GM23338 (cell line): Measurements from ENCODE around the gene RIMKLB. TPM values are rescaled to one million over a fixed set of nuclear protein-coding genes. Genes with fewer than 3 reads are reported as not detected.

Source experiments
- ATAC-seq: fragments of 200-7000 bp; cut with Tn5 transposase; 3 replicates; pipeline ENCODE4 v1.9.1; 2020
- DNase-seq: peaks from one replicate; pipeline ENCODE4 v3.0.0-alpha.2; 2015; ENCODE audit warnings: low spot score
- H2AFZ ChIP-seq: fragments of 200-600 bp; sonication (generic); 2 replicates; pipeline ENCODE4 v1.8.0; 2016; ENCODE audit warnings: antibody characterized with exemption, mild to moderate bottlenecking, moderate library complexity
- H3F3A ChIP-seq: fragments of 200-600 bp; sonication (generic); replicated peaks from 2 replicates; pipeline ENCODE4 v1.8.0; 2017; ENCODE audit warnings: antibody characterized with exemption, mixed run types, low read depth
- H3K27ac ChIP-seq: fragments of 200-600 bp; sonication (generic); 2 replicates; pipeline ENCODE4 v1.6.1; 2016; ENCODE audit warnings: low read depth
- H3K27me3 ChIP-seq: fragments of 200-600 bp; sonication (generic); 2 replicates; pipeline ENCODE4 v1.8.0; 2016; ENCODE audit warnings: mild to moderate bottlenecking, mixed run types, moderate library complexity; ENCODE audit not compliant: insufficient read depth
- H3K36me3 ChIP-seq: fragments of 200-600 bp; sonication (generic); 2 replicates; pipeline ENCODE4 v1.8.0; 2016; ENCODE audit warnings: mild to moderate bottlenecking; ENCODE audit not compliant: insufficient read depth
- H3K4me1 ChIP-seq: fragments of 200-600 bp; sonication (generic); 2 replicates; pipeline ENCODE4 v1.8.0; 2016; ENCODE audit warnings: mild to moderate bottlenecking, moderate library complexity; ENCODE audit not compliant: insufficient read depth
- H3K4me2 ChIP-seq: fragments of 200-600 bp; sonication (generic); 2 replicates; pipeline ENCODE4 v1.7.1; 2017; ENCODE audit warnings: mixed run types
- H3K4me3 ChIP-seq: fragments of 200-600 bp; sonication (generic); 2 replicates; pipeline ENCODE4 v1.6.1; 2016; ENCODE audit warnings: mixed run types
- H3K79me2 ChIP-seq: fragments of 200-600 bp; sonication (generic); replicated peaks from 2 replicates; pipeline ENCODE4 v1.8.0; 2017; ENCODE audit warnings: mild to moderate bottlenecking; ENCODE audit not compliant: insufficient read depth
- H3K9me2 ChIP-seq: fragments of 200-600 bp; sonication (generic); 2 replicates; pipeline ENCODE4 v1.8.0; 2017; ENCODE audit not compliant: insufficient read depth
- H4K20me1 ChIP-seq: fragments of 200-600 bp; sonication (generic); replicated peaks from 2 replicates; pipeline ENCODE4 v1.8.0; 2017; ENCODE audit warnings: mild to moderate bottlenecking; ENCODE audit not compliant: insufficient read depth
- H3K27ac Mint-ChIP-seq: 2 replicates; pipeline ENCODE4 v1.8.0; 2020; ENCODE audit warnings: inconsistent platforms, mild to moderate bottlenecking, moderate library complexity, mixed read lengths
- H3K27me3 Mint-ChIP-seq: 3 replicates; pipeline ENCODE4 v1.8.0; 2022; ENCODE audit warnings: low read depth, mild to moderate bottlenecking, moderate library complexity, mixed read lengths, inconsistent platforms; ENCODE audit not compliant: insufficient read depth, poor library complexity
- H3K36me3 Mint-ChIP-seq: 3 replicates; pipeline ENCODE4 v1.8.0; 2021; ENCODE audit warnings: low read depth, mild to moderate bottlenecking, inconsistent platforms, moderate library complexity, mixed read lengths
- H3K4me1 Mint-ChIP-seq: 3 replicates; pipeline ENCODE4 v1.8.0; 2020; ENCODE audit warnings: mild to moderate bottlenecking, inconsistent platforms, mixed read lengths
- H3K4me3 Mint-ChIP-seq: 3 replicates; pipeline ENCODE4 v1.8.0; 2021; ENCODE audit warnings: moderate library complexity, mild to moderate bottlenecking, inconsistent platforms, mixed read lengths
- H3K9me3 Mint-ChIP-seq: 3 replicates; pipeline ENCODE4 v1.8.0; 2020; ENCODE audit warnings: moderate library complexity, mild to moderate bottlenecking, inconsistent platforms, mixed read lengths
- CREB1 ChIP-seq: fragments of 250-450 bp; sonication (Bioruptor Pico); IDR thresholded peaks from 2 replicates; pipeline ENCODE4 v1.5.0; 2020; ENCODE audit warnings: low read depth, mild to moderate bottlenecking, moderate library complexity
- ETS1 ChIP-seq: IDR thresholded peaks from 2 replicates; pipeline ENCODE4 v1.6.1; 2016; ENCODE audit warnings: antibody characterized with exemption
- EZH2 ChIP-seq: fragments of 200-600 bp; sonication (generic); IDR thresholded peaks from one replicate; pipeline ENCODE4 v1.8.0; 2017; ENCODE audit warnings: antibody characterized with exemption, mild to moderate bottlenecking, low read depth; ENCODE audit not compliant: unreplicated experiment
- NANOG ChIP-seq: IDR thresholded peaks from 2 replicates; pipeline ENCODE4 v1.6.1; 2016; ENCODE audit warnings: antibody characterized with exemption, borderline replicate concordance
- STAT1 ChIP-seq: IDR thresholded peaks from one replicate; pipeline ENCODE4 v1.6.1; 2016; ENCODE audit warnings: antibody characterized with exemption; ENCODE audit not compliant: unreplicated experiment
- ZNF114 ChIP-seq: fragments of 250-450 bp; sonication (Bioruptor Pico); IDR thresholded peaks from 2 replicates; pipeline ENCODE4 v1.5.0; 2020; ENCODE audit warnings: mild to moderate bottlenecking, moderate library complexity
- ZNF331 ChIP-seq: fragments of 250-450 bp; sonication (Bioruptor Pico); IDR thresholded peaks from 2 replicates; pipeline ENCODE4 v1.5.0; 2020; ENCODE audit warnings: low read depth, mild to moderate bottlenecking, moderate library complexity
- polyA plus RNA-seq: library from polyadenylated mRNA; unstranded; fragments of >200 nt; fragmentation: Nextera tagmentation; extraction: Ambion mirVana; gene quantifications from 2 replicates; pipeline ENCODE4 v1.2.1, GENCODE V29; 2016
- total RNA-seq: library from RNA; depleted of rRNA; stranded (reverse); fragments of >200 nt; shearing (Covaris generic); gene quantifications from 2 replicates; pipeline ENCODE4 v1.2.3, GENCODE V29; 2014
- TF ChIP-seq, protein P1 (sequence below), 2 experiments: fragments of 200-600 bp in 1 of 2; sonication (generic) in 1 of 2; conservative IDR thresholded peaks; 2 replicates each; pipeline versions ENCODE4 v1.5.1 to v1.6.1; 2016 to 2017; ENCODE audit warnings: antibody characterized with exemption in 2 of 2, low read depth in 2 of 2, mild to moderate bottlenecking in 2 of 2, moderate library complexity in 1 of 2

The RIMKLB gene
- total and polyA plus RNA-seq, 2 experiments from 2014 or later: 87.0 to 104 TPM

GRCh38 chr12:8687846-8688601 lies 9.8 kb upstream of the RIMKLB start (continued):
- TF ChIP-seq, protein P1, sequence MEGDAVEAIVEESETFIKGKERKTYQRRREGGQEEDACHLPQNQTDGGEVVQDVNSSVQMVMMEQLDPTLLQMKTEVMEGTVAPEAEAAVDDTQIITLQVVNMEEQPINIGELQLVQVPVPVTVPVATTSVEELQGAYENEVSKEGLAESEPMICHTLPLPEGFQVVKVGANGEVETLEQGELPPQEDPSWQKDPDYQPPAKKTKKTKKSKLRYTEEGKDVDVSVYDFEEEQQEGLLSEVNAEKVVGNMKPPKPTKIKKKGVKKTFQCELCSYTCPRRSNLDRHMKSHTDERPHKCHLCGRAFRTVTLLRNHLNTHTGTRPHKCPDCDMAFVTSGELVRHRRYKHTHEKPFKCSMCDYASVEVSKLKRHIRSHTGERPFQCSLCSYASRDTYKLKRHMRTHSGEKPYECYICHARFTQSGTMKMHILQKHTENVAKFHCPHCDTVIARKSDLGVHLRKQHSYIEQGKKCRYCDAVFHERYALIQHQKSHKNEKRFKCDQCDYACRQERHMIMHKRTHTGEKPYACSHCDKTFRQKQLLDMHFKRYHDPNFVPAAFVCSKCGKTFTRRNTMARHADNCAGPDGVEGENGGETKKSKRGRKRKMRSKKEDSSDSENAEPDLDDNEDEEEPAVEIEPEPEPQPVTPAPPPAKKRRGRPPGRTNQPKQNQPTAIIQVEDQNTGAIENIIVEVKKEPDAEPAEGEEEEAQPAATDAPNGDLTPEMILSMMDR (conservative IDR thresholded peaks at IDR 0.05; ENCODE audit: low read depth in 2 of 2): no peak
- TF ChIP-seq CREB1 (CRISPR knock-in tag) (no peak), STAT1 (no peak), ETS1 (no peak), EZH2 (no peak), NANOG (no peak), ZNF114 (no peak)

- H3K36me3 ChIP-seq: no peaks in the 10 kb centered on the region; the same call in 1 of the 2 replicates
- ATAC-seq (peak; percentile 60), DNase-seq (peak; percentile 47)
- no peak overlapping the region for H2AFZ ChIP-seq
- H3K4me3 Mint-ChIP-seq: peak overlapping the region; percentile 29; the same call in 2 of the 3 replicates
- TF ChIP-seq, protein P1 (conservative IDR thresholded peaks at IDR 0.05; ENCODE audit: low read depth in 2 of 2): no peak
- TF ChIP-seq CREB1 (CRISPR knock-in tag): peak; percentile 67
- TF ChIP-seq ZNF331 (CRISPR knock-in tag): no peak
- H3K27me3 Mint-ChIP-seq: peaks cover 3% of the 10 kb centered on the region
- H3K27ac Mint-ChIP-seq: peak overlapping the region; percentile 90
- H3K27me3 ChIP-seq: no peaks in the 10 kb centered on the region
- peaks cover 13% of the 10 kb centered on the region for H3K36me3 Mint-ChIP-seq
- peak overlapping the region; percentile 84; the same call in 1 of the 2 replicates for H3K27ac ChIP-seq
- H3K4me1 Mint-ChIP-seq: peaks cover 36% of the 10 kb centered on the region
- H3K4me3 ChIP-seq: no peak overlapping the region
- no peaks in the 10 kb centered on the region for H3F3A ChIP-seq
- 0 out of 3 replicates have a peak, but pooled peaks cover 7% of the 10 kb centered on the region for H3K9me3 Mint-ChIP-seq
- peaks cover 44% of the 10 kb centered on the region for H3K4me1 ChIP-seq
- no peaks in the 10 kb centered on the region for H4K20me1 ChIP-seq
- H3K9me2 ChIP-seq: no peaks in the 10 kb centered on the region
- H3K79me2 ChIP-seq: peaks cover 3% of the 10 kb centered on the region; the same call in 1 of the 2 replicates
- peak overlapping the region; percentile 46; the same call in 1 of the 2 replicates for H3K4me2 ChIP-seq
Observed at GRCh38 chr12:8689681-8690080, 8.1 kb upstream of the RIMKLB start.
